Measurements from ENCODE around the gene CEACAM1.
"Not testable (repeated sequence)": the region's sequence is repeated elsewhere in the genome, so short reads cannot be mapped to it uniquely, and the experiment has no call there.

CEACAM1 gene

DNA sequence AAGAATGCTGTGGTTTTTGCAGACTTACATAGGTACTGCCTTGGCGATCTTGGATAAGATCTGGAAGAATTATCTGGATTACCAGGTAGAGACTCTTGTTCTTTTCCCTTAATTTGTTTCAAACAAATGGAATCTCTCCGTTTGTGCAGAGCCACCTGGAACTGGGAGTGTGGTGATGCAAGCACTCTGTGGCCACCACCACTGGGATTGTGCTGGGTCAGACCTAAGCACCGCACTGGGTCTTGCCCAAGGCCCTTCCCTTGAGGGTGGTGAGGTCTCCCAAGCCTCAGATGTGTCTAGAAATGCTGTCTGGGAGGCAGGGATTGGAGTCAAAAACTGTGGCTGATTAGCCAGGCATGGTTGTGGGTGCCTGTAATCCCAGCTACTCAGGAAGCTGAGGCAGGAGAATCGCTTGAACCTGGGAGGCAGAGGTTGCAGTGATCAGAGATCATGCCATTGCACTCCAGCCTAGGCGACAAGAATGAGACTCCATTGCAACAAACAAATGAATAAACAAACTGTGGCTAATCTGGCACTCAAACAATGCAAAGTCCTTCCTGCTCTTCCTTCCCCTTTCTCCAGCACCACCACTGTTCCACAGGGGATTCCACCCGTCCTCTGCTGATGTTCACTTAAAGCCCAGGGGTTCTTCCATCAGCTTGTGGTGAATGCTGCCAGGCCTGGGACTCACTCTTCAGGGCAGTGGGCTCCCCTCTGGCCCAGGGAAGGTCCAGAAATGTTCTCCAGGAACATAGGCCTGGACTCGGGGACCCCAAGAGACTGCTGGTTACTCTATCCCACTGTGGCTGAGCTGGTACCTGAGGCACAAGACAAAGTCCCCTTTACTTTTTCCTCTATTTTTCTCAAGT, 10.8 kb upstream of the CEACAM1 start:
- peaks cover 61% of the 10 kb centered on the region for H3K27me3 Mint-ChIP-seq
- intact Hi-C loops (cut with micrococcal nuclease), result no loop called here
- no peaks in the 10 kb centered on the region for H3K4me1 Mint-ChIP-seq (ENCODE audit: low read depth)
- H3K36me3 Mint-ChIP-seq (ENCODE audit: low read depth), result no peaks in the 10 kb centered on the region
- H3K4me3 Mint-ChIP-seq, result no peak overlapping the region
- no peak overlapping the region for H3K27ac Mint-ChIP-seq
- no peaks in the 10 kb centered on the region for H3K9me3 Mint-ChIP-seq

DNA sequence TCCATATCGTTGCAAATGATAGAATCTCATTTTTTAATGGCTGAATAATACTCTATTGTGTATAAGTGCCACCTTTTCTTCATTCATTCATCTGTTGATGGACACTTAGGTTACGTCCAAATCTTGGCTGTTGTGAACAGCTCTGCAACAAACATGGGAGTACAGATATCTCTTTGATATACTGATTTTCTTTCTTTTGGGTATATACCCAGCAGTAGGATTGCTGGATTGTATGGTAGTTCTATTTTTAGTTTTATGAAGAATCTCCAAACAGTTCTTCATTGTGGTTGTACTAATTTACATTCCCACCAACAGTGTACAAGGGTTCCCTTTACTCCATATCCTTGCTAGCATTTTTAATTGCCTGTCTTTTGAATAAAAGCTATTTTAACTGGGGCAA, 7.0 kb upstream of the CEACAM1 start:
- H3K36me3 Mint-ChIP-seq (ENCODE audit: low read depth); intact Hi-C loops (cut with micrococcal nuclease); H3K9me3 Mint-ChIP-seq; H3K4me1 Mint-ChIP-seq (ENCODE audit: low read depth); H3K4me3 Mint-ChIP-seq; H3K27ac Mint-ChIP-seq: not testable (repeated sequence)
- peaks cover 44% of the 10 kb centered on the region for H3K27me3 Mint-ChIP-seq

DNA sequence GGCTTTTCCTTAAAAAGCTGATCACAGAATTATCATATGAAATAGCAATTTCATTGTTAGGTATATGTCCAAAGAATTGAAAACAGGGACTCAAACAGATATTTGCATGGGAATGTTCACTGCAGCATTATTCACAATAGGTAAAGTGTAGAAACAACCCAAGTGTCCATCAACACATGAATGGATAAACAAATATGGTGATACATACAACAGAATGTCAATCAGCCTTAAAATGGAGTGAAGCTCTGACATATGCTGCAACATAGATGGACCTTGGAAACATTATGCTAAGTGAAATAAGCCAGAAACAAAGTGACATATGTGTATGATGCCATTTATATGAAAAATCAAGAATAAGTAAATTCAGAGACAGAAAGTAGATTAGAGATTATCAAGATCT, 6.1 kb upstream of the CEACAM1 start:
- intact Hi-C loops (cut with micrococcal nuclease), result no loop called here
- no peaks in the 10 kb centered on the region for H3K4me1 Mint-ChIP-seq (ENCODE audit: low read depth)

DNA sequence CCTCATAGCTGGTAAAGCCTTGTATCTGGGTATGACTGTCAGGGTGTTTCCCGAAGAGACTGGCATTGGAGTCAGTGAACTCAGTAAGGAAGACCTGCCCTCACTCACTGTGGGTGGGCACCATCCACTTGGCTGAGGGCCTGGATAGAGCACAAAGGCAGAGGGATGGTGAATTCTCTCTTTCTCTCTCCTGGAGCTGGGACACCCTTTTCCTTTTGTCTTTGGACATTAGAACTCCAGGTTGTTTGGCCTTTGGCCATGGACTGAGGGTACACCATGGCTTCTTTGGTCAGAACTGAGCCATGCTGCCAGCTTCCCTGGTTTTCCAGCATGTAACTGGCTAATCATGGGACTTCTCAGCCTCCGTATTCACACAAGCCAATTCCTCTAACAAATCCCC, 4.6 kb upstream of the CEACAM1 start:
- H3K4me3 Mint-ChIP-seq, result no peak overlapping the region
- peaks cover 47% of the 10 kb centered on the region for H3K27me3 Mint-ChIP-seq
- intact Hi-C loops (cut with micrococcal nuclease), result no loop called here
- H3K9me3 Mint-ChIP-seq, result no peaks in the 10 kb centered on the region
- no peaks in the 10 kb centered on the region for H3K36me3 Mint-ChIP-seq (ENCODE audit: low read depth)
- H3K27ac Mint-ChIP-seq, result no peak overlapping the region
- peaks cover 8% of the 10 kb centered on the region for H3K4me1 Mint-ChIP-seq (ENCODE audit: low read depth)

More for the DNA sequence above, 6.1 kb upstream of the CEACAM1 start:
- Mint-ChIP-seq H3K27ac (no peak overlapping the region), H3K9me3 (no peaks in the 10 kb centered on the region), H3K4me3 (no peak overlapping the region), H3K27me3 (peaks cover 44% of the 10 kb centered on the region), H3K36me3 (ENCODE audit: low read depth) (no peaks in the 10 kb centered on the region)

DNA sequence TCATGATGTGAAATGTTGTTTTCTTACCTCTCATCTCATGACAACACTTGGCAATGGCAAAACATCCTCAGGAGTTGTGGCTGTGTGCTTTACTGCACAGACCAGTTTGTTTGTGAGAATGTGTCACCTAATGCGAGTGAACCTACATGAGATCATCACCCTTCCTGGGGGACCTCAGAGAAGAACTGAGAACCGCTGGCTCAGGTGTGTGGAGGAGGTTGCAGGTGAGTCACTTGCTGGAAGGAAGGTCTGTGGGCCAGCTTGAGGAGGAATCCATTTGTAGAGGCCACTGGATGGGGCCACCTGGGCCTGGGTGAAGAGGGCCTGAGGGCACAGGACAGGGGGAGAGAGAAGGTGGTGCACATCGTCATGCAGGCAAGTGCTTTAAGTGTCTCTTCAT, 3.0 kb upstream of the CEACAM1 start:
- Mint-ChIP-seq H3K4me1 (ENCODE audit: low read depth) (peaks cover 8% of the 10 kb centered on the region), H3K9me3 (no peaks in the 10 kb centered on the region)
- intact Hi-C loops (cut with micrococcal nuclease), result no loop called here

DNA sequence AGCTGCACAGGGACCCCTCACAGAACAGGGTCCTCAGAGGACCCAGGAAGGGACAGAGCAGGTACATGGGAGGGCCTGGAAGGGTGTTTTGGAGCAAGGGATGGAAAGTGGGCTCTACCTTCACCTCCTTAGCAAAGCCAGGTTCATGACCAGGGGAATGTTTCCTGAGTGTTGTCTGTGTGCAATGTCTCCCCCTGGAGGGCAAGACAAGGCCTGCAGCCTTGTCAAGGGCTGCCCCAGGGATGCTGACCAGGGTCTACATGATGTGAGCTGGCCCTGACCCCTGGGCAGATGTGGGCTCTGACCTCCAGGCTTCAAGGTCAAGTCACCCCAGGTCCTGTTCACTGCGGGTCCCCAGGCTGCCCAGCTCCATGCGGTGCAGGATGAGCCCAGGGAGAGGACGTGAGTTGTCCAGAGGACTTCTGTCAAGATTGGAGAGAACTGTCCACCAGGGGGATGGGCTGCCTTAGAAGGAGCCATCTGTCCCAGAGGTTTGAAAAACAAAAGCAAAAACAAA, 1.0 kb upstream of the CEACAM1 start:
- Mint-ChIP-seq H3K9me3 (no peaks in the 10 kb centered on the region), H3K4me3 (no peak overlapping the region), H3K27me3 (peaks cover 60% of the 10 kb centered on the region), H3K36me3 (ENCODE audit: low read depth) (no peaks in the 10 kb centered on the region), H3K4me1 (ENCODE audit: low read depth) (peaks cover 10% of the 10 kb centered on the region), H3K27ac (no peak overlapping the region)
- intact Hi-C loops (cut with micrococcal nuclease), result loop anchor here (1.0 kb wide), 1 partner anchor 79 kb away; no protein-coding TSS in a partner anchor

More for the DNA sequence above, 3.0 kb upstream of the CEACAM1 start:
- H3K4me3 Mint-ChIP-seq, result no peak overlapping the region
- peaks cover 56% of the 10 kb centered on the region for H3K27me3 Mint-ChIP-seq
- no peaks in the 10 kb centered on the region for H3K36me3 Mint-ChIP-seq (ENCODE audit: low read depth)
- H3K27ac Mint-ChIP-seq, result no peak overlapping the region

DNA sequence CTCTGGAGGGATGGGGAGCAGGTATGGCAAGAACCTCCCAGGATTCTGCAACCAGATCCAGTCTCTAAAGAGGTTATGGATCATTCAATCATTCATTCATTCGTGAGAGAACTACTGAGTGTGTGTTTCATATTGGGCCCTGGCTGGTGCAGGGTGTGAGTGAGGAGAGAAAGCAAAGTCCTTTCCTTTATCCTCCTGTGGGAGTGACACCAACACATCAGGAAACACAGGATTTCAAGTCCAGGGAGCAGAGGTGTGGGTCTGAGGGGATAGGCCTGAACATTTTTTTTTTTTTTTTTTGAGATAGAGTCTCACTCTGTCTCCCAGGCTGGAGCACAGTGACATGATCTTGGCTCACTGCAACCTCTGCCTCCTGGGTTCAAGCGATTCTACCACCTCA, 3.3 kb downstream of the CEACAM1 start:
- Mint-ChIP-seq H3K4me3 (no peak overlapping the region), H3K27ac (no peak overlapping the region)
- intact Hi-C loops (cut with micrococcal nuclease), result no loop called here

DNA sequence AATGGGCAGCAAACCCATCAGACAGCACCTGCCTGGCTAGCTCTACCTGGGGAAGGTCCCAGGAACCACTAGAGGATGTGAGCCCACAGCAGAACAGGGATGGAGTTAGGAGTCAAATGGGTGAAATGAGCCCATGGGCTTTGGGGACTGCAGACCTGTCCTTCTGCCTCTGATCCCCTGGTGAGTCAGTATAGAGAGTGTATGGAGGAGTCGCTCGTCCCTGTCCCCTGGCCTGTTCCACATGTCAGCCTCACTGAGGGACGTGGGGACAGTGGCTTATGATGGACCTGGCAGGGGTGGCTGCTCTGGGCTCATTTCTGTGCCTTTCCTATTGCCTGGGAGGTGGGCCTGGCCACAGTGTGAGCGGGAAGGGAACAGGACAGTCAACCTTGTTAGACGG, 4.0 kb downstream of the CEACAM1 start:
- H3K9me3 Mint-ChIP-seq, result no peaks in the 10 kb centered on the region
- H3K4me1 Mint-ChIP-seq (ENCODE audit: low read depth), result peaks cover 28% of the 10 kb centered on the region
- H3K36me3 Mint-ChIP-seq (ENCODE audit: low read depth), result no peaks in the 10 kb centered on the region
- H3K27ac Mint-ChIP-seq, result no peak overlapping the region
- H3K4me3 Mint-ChIP-seq, result no peak overlapping the region
- H3K27me3 Mint-ChIP-seq, result peaks cover 68% of the 10 kb centered on the region
- intact Hi-C loops (cut with micrococcal nuclease), result no loop called here

More for the DNA sequence above, 3.3 kb downstream of the CEACAM1 start:
- Mint-ChIP-seq H3K4me1 (ENCODE audit: low read depth) (peaks cover 28% of the 10 kb centered on the region), H3K9me3 (no peaks in the 10 kb centered on the region), H3K36me3 (ENCODE audit: low read depth) (no peaks in the 10 kb centered on the region), H3K27me3 (peaks cover 73% of the 10 kb centered on the region)

DNA sequence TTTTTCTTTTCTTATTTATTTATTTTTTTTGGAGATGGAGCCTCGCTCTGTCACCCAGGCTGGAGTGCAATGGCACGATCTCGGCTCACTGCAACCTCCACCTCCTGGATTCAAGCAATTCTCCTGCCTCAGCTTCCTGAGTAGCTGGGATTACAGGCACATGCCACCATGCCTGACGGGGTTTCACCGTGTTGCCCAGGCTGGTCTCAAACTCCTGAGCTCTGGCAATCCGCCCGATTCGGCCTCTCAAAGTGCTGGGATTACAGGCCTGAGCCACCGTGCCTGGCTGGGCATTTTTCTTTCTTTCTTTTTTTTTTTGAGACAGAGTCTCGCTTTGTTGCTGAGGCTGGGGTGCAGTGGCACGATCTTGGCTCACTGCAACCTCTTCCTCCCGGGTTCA, 6.0 kb downstream of the CEACAM1 start:
- not testable (repeated sequence) for H3K27ac Mint-ChIP-seq, H3K4me3 Mint-ChIP-seq
- peaks cover 21% of the 10 kb centered on the region for H3K4me1 Mint-ChIP-seq (ENCODE audit: low read depth)

DNA sequence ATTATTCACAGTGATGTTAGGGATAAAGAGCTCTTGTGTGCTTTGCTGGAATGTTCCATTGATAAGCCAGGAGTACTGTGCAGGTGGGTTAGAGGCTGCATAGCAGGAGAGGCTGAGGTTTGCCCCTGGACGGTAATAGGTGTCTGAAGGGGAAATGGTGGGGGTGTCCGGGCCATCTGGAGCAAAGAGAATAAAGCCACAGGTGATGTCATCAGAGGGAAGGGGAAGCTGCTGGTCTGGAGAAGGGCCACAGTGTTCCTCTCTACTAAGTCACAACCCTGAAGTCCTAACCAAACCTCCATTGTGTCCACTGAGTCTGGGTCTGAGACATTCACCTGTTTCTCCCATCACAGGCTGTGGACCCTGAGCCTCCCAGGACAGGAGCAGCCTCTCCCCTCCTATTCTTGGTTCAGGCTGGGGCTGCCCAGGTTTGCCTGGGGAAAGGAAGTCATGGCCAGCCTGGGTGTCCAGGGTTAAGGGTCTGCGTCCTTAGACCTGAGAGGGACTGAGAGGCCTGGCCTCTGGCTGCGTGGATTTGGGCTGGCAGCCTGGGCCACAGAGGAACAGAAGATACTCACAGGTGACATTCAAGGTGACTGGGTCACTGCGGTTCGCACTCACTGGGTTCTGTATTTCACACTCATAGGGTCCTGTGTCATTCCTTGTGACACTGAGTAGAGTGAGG, 6.8 kb downstream of the CEACAM1 start:
- Mint-ChIP-seq H3K36me3 (ENCODE audit: low read depth) (no peaks in the 10 kb centered on the region), H3K4me3 (no peak overlapping the region), H3K9me3 (no peaks in the 10 kb centered on the region), H3K27ac (no peak overlapping the region), H3K27me3 (peaks cover 56% of the 10 kb centered on the region), H3K4me1 (ENCODE audit: low read depth) (peaks cover 21% of the 10 kb centered on the region)
- intact Hi-C loops (cut with micrococcal nuclease), result no loop called here

More for the DNA sequence above, 6.0 kb downstream of the CEACAM1 start:
- H3K9me3 Mint-ChIP-seq; intact Hi-C loops (cut with micrococcal nuclease); H3K36me3 Mint-ChIP-seq (ENCODE audit: low read depth): not testable (repeated sequence)
- H3K27me3 Mint-ChIP-seq, result peaks cover 56% of the 10 kb centered on the region

DNA sequence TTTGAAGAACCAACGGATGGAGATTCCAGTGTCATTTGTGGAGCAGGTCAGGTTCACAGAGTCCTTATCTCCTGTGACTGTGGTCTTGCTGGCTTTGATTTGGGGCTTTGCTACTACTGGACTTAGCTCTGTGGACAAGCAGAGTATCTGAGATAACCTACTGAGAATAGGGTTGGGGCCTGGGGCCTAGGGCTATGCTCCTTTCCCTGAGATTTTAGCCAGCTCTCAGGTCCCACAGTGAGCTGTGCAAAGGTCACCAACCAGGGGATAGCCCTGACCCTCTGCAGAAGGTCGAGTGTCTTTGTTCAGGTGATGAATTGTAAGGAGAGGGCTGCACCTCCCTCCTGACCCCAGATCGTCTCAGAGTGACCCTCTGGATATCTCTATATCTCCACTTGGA, 9.2 kb downstream of the CEACAM1 start:
- Mint-ChIP-seq H3K9me3 (no peaks in the 10 kb centered on the region), H3K4me1 (ENCODE audit: low read depth) (peaks cover 16% of the 10 kb centered on the region), H3K36me3 (ENCODE audit: low read depth) (no peaks in the 10 kb centered on the region), H3K27me3 (peaks cover 44% of the 10 kb centered on the region), H3K27ac (no peak overlapping the region), H3K4me3 (no peak overlapping the region)
- intact Hi-C loops (cut with micrococcal nuclease), result no loop called here

DNA sequence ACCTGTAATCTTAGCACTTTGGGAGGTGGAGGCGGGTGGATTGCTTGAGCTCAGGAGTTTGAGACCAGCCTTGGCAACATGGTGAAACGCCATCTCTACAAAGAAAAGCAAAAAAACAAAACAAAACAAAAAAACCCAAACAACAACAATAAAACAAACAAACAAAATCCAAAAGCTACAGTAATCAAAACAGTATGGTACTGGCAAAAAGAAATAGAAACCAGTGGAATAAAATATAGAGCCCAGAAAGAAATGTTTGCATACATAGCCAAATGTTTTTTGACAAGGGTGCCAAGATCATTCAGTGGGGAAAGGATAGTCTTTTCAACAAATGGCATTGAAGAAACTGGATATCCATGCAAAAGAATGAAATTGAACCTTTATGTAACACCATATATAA, 11.5 kb downstream of the CEACAM1 start:
- peaks cover 8% of the 10 kb centered on the region for H3K4me1 Mint-ChIP-seq (ENCODE audit: low read depth)
- peaks cover 30% of the 10 kb centered on the region for H3K27me3 Mint-ChIP-seq
- intact Hi-C loops (cut with micrococcal nuclease), result no loop called here
- H3K9me3 Mint-ChIP-seq, result no peaks in the 10 kb centered on the region
- no peak overlapping the region for H3K27ac Mint-ChIP-seq
- no peak overlapping the region for H3K4me3 Mint-ChIP-seq
- H3K36me3 Mint-ChIP-seq (ENCODE audit: low read depth), result no peaks in the 10 kb centered on the region

DNA sequence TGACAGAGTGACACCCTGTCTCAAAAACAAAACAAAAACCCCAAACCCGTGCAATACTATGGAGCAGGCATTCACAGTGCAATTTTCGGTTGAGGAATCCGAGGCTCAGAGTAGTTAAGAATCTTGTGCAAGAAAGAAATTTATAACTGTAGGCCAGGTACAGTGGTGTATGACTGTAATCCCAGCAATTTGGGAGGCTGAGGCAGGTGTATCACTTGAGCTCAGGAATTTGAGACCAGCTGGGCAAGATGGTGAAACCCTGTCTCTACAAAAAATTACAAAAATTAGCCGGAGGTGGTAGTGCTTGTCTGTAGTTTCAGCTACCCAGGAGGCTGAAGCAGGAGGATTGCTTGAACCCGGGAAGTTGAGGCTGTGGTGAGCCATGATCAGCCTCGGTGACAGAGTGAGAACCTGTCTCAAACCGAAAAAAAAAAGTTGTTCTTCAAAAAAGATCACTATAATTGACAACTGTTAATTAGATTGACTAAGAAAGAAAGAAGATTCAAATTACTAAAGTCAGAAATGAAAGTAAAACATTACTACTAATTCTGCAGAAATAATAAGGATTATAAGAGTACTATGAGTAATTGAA, 12.9 kb downstream of the CEACAM1 start:
- Mint-ChIP-seq H3K4me1 (ENCODE audit: low read depth) (no peaks in the 10 kb centered on the region), H3K36me3 (ENCODE audit: low read depth) (no peaks in the 10 kb centered on the region), H3K27me3 (peaks cover 24% of the 10 kb centered on the region), H3K4me3 (no peak overlapping the region), H3K9me3 (no peaks in the 10 kb centered on the region), H3K27ac (no peak overlapping the region)
- intact Hi-C loops (cut with micrococcal nuclease), result no loop called here

DNA sequence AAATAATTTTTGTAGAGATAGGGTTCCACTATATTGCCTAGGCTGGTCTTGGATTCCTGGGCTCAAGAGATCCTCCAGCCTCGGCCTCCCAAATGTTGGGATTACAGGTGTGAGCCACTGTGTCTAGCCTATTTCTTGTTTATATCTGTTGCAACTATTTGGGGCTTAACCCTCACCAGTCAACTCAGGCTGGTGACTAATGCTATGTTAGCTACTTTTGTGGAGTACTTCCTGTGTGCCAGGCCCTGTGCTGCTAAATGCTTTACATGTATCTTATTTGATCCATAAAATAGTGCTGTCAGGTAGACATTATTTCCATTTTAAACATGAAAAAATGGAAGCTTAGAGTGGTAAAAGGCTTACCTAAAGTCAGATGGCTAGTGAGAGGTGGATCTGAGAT, 13.8 kb downstream of the CEACAM1 start:
- H3K36me3 Mint-ChIP-seq (ENCODE audit: low read depth), result no peaks in the 10 kb centered on the region
- H3K27me3 Mint-ChIP-seq, result peaks cover 21% of the 10 kb centered on the region
- no peak overlapping the region for H3K27ac Mint-ChIP-seq
- intact Hi-C loops (cut with micrococcal nuclease), result no loop called here
- no peaks in the 10 kb centered on the region for H3K9me3 Mint-ChIP-seq
- H3K4me3 Mint-ChIP-seq, result no peak overlapping the region
- H3K4me1 Mint-ChIP-seq (ENCODE audit: low read depth), result no peaks in the 10 kb centered on the region
